ENCODE data around the gene C2CD3.
A peak's percentile ranks its signal among the peaks of the same experiment; 100 is the strongest.

The C2CD3 gene

GRCh38 chr11:74033046-74033445 is 137.8 kb downstream of the C2CD3 start:
- no peak overlapping the region for H3K4me3 ChIP-seq (ENCODE audit: low read depth, low read length)
- TF ChIP-seq CTCF (conservative IDR thresholded peaks at IDR 0.05; ENCODE audit: low read depth, low read length): no peak
- DNase-seq (ENCODE audit: low read depth): no peak

GRCh38 chr11:74030723-74031676 is 139.8 kb downstream of the C2CD3 start:
- H3K4me3 ChIP-seq (ENCODE audit: low read depth, low read length): no peak overlapping the region
- no peak for TF ChIP-seq CTCF (conservative IDR thresholded peaks at IDR 0.05; ENCODE audit: low read depth, low read length)
- DNase-seq (ENCODE audit: low read depth): no peak

GRCh38 chr11:74025467-74026166 is 145.2 kb downstream of the C2CD3 start:
- peak; percentile 63 for DNase-seq (ENCODE audit: low read depth)
- no peak overlapping the region for H3K4me3 ChIP-seq (ENCODE audit: low read depth, low read length)
- TF ChIP-seq CTCF (conservative IDR thresholded peaks at IDR 0.05; ENCODE audit: low read depth, low read length): no peak

GRCh38 chr11:74024261-74025029 is 146.4 kb downstream of the C2CD3 start:
- no peak for TF ChIP-seq CTCF (conservative IDR thresholded peaks at IDR 0.05; ENCODE audit: low read depth, low read length)
- no peak overlapping the region for H3K4me3 ChIP-seq (ENCODE audit: low read depth, low read length)
- DNase-seq (ENCODE audit: low read depth): peak; percentile 96

GRCh38 chr11:74023276-74023675 is 147.5 kb downstream of the C2CD3 start:
- TF ChIP-seq CTCF (conservative IDR thresholded peaks at IDR 0.05; ENCODE audit: low read depth, low read length): no peak
- DNase-seq (ENCODE audit: low read depth): no peak

GRCh38 chr11:74022546-74022945 is 148.3 kb downstream of the C2CD3 start:
- no peak for DNase-seq (ENCODE audit: low read depth)
- no peak overlapping the region for H3K4me3 ChIP-seq (ENCODE audit: low read depth, low read length)
- no peak for TF ChIP-seq CTCF (conservative IDR thresholded peaks at IDR 0.05; ENCODE audit: low read depth, low read length)

More at GRCh38 chr11:74023276-74023675, 147.5 kb downstream of the C2CD3 start:
- no peak overlapping the region for H3K4me3 ChIP-seq (ENCODE audit: low read depth, low read length)

All from choroid plexus epithelial cell (primary cell).